ENCODE measurements around the gene IP6K1.
A peak's percentile ranks its signal among the peaks of the same experiment; 100 is the strongest.

Gene IP6K1

GRCh38 chr3:49723296-49723627 lies 63.1 kb downstream of the IP6K1 start:
- no peak for DNase-seq

GRCh38 chr3:49722896-49723295 lies 63.4 kb downstream of the IP6K1 start:
- no peak for DNase-seq

GRCh38 chr3:49721896-49722781 lies 64.2 kb downstream of the IP6K1 start:
- no peak for DNase-seq

GRCh38 chr3:49721596-49721895 lies 64.8 kb downstream of the IP6K1 start:
- DNase-seq: no peak

GRCh38 chr3:49720855-49721595 lies 65.3 kb downstream of the IP6K1 start:
- no peak for DNase-seq

GRCh38 chr3:49719214-49719884 lies 67.0 kb downstream of the IP6K1 start, which contains the start of gene AMIGO3:
AMIGO3 (minus strand) TSS chr3:49719684; CDS start chr3:49719465, 219 bp downstream.
- DNase-seq: peak; percentile 80

GRCh38 chr3:49718858-49719213 lies 67.5 kb downstream of the IP6K1 start:
- DNase-seq: no peak

GRCh38 chr3:49717959-49718857 lies 68.1 kb downstream of the IP6K1 start:
- DNase-seq: no peak

- no peak for DNase-seq
These were observed 69.0 kb downstream of the IP6K1 start for GRCh38 chr3:49717211-49717958.

- no peak for DNase-seq
These were observed 69.6 kb downstream of the IP6K1 start for GRCh38 chr3:49716691-49717210.

- DNase-seq: no peak
These were observed 70.2 kb downstream of the IP6K1 start for GRCh38 chr3:49716169-49716568.

GRCh38 chr3:49715611-49716121 lies 70.7 kb downstream of the IP6K1 start:
- DNase-seq: no peak

- no peak for DNase-seq
These were observed 71.4 kb downstream of the IP6K1 start for GRCh38 chr3:49714728-49715550.

- no peak for DNase-seq
These were observed 72.8 kb downstream of the IP6K1 start for GRCh38 chr3:49713336-49714105.

- no peak for DNase-seq
These were observed 73.6 kb downstream of the IP6K1 start for GRCh38 chr3:49712631-49713317.

- DNase-seq: no peak
These were observed 74.2 kb downstream of the IP6K1 start for GRCh38 chr3:49712166-49712565.

GRCh38 chr3:49711489-49711888 lies 74.9 kb downstream of the IP6K1 start:
- DNase-seq: no peak

GRCh38 chr3:49709852-49710251 lies 76.5 kb downstream of the IP6K1 start:
- DNase-seq: no peak

GRCh38 chr3:49707113-49707480 lies 79.2 kb downstream of the IP6K1 start:
- no peak for DNase-seq
